Loucy (cell line): ENCODE results near the gene SUPT16H.

ENCODE experiments used
- H2AFZ ChIP-seq: fragments of 200-600 bp; sonication (generic); 2 replicates; pipeline ENCODE4 v1.6.0; 2016; ENCODE audit warnings: antibody characterized with exemption, mild to moderate bottlenecking, low read length, moderate library complexity
- H3F3A ChIP-seq: fragments of 200-600 bp; 2 replicates; pipeline ENCODE4 v1.6.0; 2016; ENCODE audit warnings: antibody characterized with exemption, low read depth, mild to moderate bottlenecking
- H3K27me3 ChIP-seq: fragments of 200-600 bp; sonication (generic); 2 replicates; pipeline ENCODE4 v1.6.1; 2014; ENCODE audit warnings: low read length, mild to moderate bottlenecking; ENCODE audit not compliant: insufficient read depth, poor library complexity, severe bottlenecking
- H3K36me3 ChIP-seq: fragments of 200-600 bp; sonication (generic); 2 replicates; pipeline ENCODE4 v1.6.1; 2016; ENCODE audit warnings: low read length; ENCODE audit not compliant: insufficient read depth
- H3K4me1 ChIP-seq: fragments of 200-600 bp; sonication (generic); 2 replicates; pipeline ENCODE4 v1.5.1; 2014; ENCODE audit warnings: low read length, mild to moderate bottlenecking; ENCODE audit not compliant: insufficient read depth, poor library complexity, severe bottlenecking
- H3K4me2 ChIP-seq: fragments of 200-600 bp; sonication (generic); 2 replicates; pipeline ENCODE4 v1.6.0; 2014; ENCODE audit warnings: antibody characterized with exemption, low read length, low read depth, mild to moderate bottlenecking; ENCODE audit not compliant: poor library complexity, severe bottlenecking
- H3K4me3 ChIP-seq: fragments of 200-600 bp; sonication (generic); 2 replicates; pipeline ENCODE4 v1.5.1; 2014; ENCODE audit warnings: low read length, mild to moderate bottlenecking, mixed read lengths; ENCODE audit not compliant: poor library complexity, severe bottlenecking
- H3K79me2 ChIP-seq: fragments of 200-600 bp; sonication (generic); 2 replicates; pipeline ENCODE4 v1.6.1; 2014; ENCODE audit warnings: low read length; ENCODE audit not compliant: insufficient read depth
- H3K9ac ChIP-seq: fragments of 200-600 bp; sonication (generic); 2 replicates; pipeline ENCODE4 v1.6.0; 2014; ENCODE audit warnings: mild to moderate bottlenecking, low read depth, low read length, moderate library complexity; ENCODE audit not compliant: poor library complexity, severe bottlenecking
- H3K9me2 ChIP-seq: fragments of 200-600 bp; sonication (generic); replicated peaks from 2 replicates; pipeline ENCODE4 v1.6.1; 2016; ENCODE audit warnings: low read depth, low read length, mixed read lengths
- H3K9me3 ChIP-seq: fragments of 200-600 bp; sonication (generic); 2 replicates; pipeline ENCODE4 v1.6.1; 2014; ENCODE audit warnings: mild to moderate bottlenecking, antibody characterized with exemption, low read length, low read depth; ENCODE audit not compliant: insufficient read depth
- H4K20me1 ChIP-seq: fragments of 200-600 bp; sonication (generic); 2 replicates; pipeline ENCODE4 v1.6.0; 2014; ENCODE audit warnings: antibody characterized with exemption, low read length, mild to moderate bottlenecking; ENCODE audit not compliant: insufficient read depth, poor library complexity, severe bottlenecking
- CTCF ChIP-seq: fragments of 200-600 bp; sonication (generic); conservative IDR thresholded peaks from 2 replicates; pipeline ENCODE4 v1.5.1; 2014; ENCODE audit warnings: mild to moderate bottlenecking, antibody characterized with exemption, low read length
- EZH2phosphoT487 ChIP-seq: fragments of 200-600 bp; IDR thresholded peaks from 2 replicates; pipeline ENCODE4 v1.6.1; 2018; ENCODE audit warnings: antibody characterized with exemption, mild to moderate bottlenecking, moderate library complexity, borderline replicate concordance

SUPT16H gene

GRCh38 chr14:21350539-21350938, 33.3 kb downstream of the SUPT16H start:
- Histone ChIP-seq H3K9ac (no peak overlapping the region), H3K36me3 (peaks cover 49% of the 10 kb centered on the region; the same call in 1 of the 2 replicates), H3K79me2 (no peaks in the 10 kb centered on the region), H2AFZ (no peak overlapping the region), H3F3A (no peaks in the 10 kb centered on the region), H3K4me1 (no peaks in the 10 kb centered on the region), H3K27me3 (no peaks in the 10 kb centered on the region), H4K20me1 (no peaks in the 10 kb centered on the region), H3K4me2 (no peak overlapping the region), H3K9me2 (no peaks in the 10 kb centered on the region), H3K4me3 (no peak overlapping the region), H3K9me3 (no peaks in the 10 kb centered on the region)
- no peak for TF ChIP-seq CTCF
- no peak for TF ChIP-seq EZH2phosphoT487

- Histone ChIP-seq H3K4me1 (no peaks in the 10 kb centered on the region), H3K9me3 (no peaks in the 10 kb centered on the region), H3K79me2 (no peaks in the 10 kb centered on the region), H3K4me3 (no peak overlapping the region), H2AFZ (no peak overlapping the region), H4K20me1 (no peaks in the 10 kb centered on the region), H3K9me2 (no peaks in the 10 kb centered on the region), H3K9ac (no peak overlapping the region), H3K36me3 (peaks cover 19% of the 10 kb centered on the region; the same call in 1 of the 2 replicates), H3K4me2 (no peak overlapping the region), H3F3A (no peaks in the 10 kb centered on the region), H3K27me3 (no peaks in the 10 kb centered on the region)
- TF ChIP-seq CTCF (no peak), EZH2phosphoT487 (no peak)
Measured at GRCh38 chr14:21347201-21347600, 36.6 kb downstream of the SUPT16H start.

DNA sequence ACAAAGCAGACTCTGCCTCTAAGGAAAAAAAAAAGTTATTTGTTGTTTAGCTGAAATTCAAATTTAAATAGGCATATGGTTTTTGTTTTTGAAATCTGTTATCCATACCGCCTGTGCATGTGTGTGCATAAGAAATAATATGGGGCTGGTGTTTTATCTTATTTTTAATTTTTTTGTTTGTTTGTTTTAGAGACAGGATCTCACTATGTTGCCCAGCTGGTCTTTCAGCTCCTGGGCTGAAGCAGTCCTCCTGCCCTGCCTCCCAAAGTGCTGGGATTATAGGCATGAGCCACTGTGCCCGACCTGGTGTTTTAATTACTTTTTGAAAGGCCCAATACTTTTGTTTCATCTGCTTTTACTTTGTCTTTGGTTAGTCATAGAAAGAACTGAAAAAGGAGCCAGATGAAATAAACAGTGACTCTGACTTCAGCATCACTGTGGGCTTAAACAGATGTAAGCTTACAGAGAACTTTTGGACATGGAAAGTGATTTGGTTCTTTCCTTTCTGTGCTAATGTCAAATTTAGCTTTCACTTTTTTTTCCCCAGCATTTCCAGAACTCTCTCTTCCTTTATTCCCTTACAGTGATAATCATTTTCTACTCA, 37.2 kb downstream of the SUPT16H start:
- H3K36me3 ChIP-seq = peaks cover 13% of the 10 kb centered on the region; the same call in 1 of the 2 replicates
- no peaks in the 10 kb centered on the region for H3K9me3 ChIP-seq
- no peaks in the 10 kb centered on the region for H3K79me2 ChIP-seq
- no peaks in the 10 kb centered on the region for H4K20me1 ChIP-seq
- H2AFZ ChIP-seq = no peak overlapping the region
- TF ChIP-seq EZH2phosphoT487 (no peak), CTCF (no peak)
- no peak overlapping the region for H3K4me2 ChIP-seq
- no peak overlapping the region for H3K9ac ChIP-seq
- H3K4me3 ChIP-seq = no peak overlapping the region
- no peaks in the 10 kb centered on the region for H3F3A ChIP-seq
- H3K27me3 ChIP-seq = no peaks in the 10 kb centered on the region
- no peaks in the 10 kb centered on the region for H3K4me1 ChIP-seq
- no peaks in the 10 kb centered on the region for H3K9me2 ChIP-seq
